Muscle layer of colon (tissue), 2 donors: ENCODE measurements around the gene AZI2.

Source experiments
- H3K27ac ChIP-seq: one replicate; pipeline ENCODE4 v1.7.0; 2013; ENCODE audit warnings: low read depth, mild to moderate bottlenecking, low read length, moderate library complexity
- H3K27me3 ChIP-seq, 2 donors: one replicate each; pipeline ENCODE4 v1.7.0; 2013; ENCODE audit warnings: low read length in 2 of 2, mild to moderate bottlenecking in 2 of 2; ENCODE audit not compliant: insufficient read depth in 2 of 2, control insufficient read depth in 1 of 2
- H3K36me3 ChIP-seq: one replicate; pipeline ENCODE4 v1.7.0; 2013; ENCODE audit warnings: mild to moderate bottlenecking, low read length; ENCODE audit not compliant: insufficient read depth
- H3K4me1 ChIP-seq: one replicate; pipeline ENCODE4 v1.7.0; 2013; ENCODE audit warnings: mild to moderate bottlenecking, low read length; ENCODE audit not compliant: insufficient read depth
- H3K4me3 ChIP-seq, 2 donors: one replicate each; pipeline ENCODE4 v1.7.0; 2013; ENCODE audit warnings: low read length in 2 of 2, low read depth in 1 of 2, mild to moderate bottlenecking in 1 of 2, moderate library complexity in 1 of 2
- H3K9ac ChIP-seq: one replicate; pipeline ENCODE4 v1.7.0; 2013; ENCODE audit warnings: low read length
- H3K9me3 ChIP-seq: one replicate; pipeline ENCODE4 v1.7.0; 2013; ENCODE audit warnings: mild to moderate bottlenecking, low read length
- donor health status: abdominal sarcoma.
- donor health status: Adenocarcinoma of cecum.

AZI2 gene

DNA sequence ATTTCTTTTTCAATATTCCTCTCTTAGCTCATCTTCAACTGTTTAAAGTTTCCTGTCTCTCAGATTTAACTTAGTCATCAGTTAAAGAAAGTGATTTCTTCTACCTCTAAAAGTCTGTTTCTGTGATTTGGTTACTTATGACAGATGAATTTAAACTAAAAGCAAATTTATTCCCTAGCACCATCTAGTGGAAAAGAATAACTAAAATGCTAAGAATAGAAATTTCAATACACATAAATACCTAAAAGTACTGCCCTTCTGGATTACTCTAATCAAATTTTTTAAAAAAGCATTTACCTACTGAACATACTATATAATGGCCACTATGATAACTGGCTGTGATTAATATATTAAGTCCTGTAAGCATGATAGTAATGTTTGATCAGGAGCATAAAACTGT lies 14.1 kb downstream of the AZI2 start:
- Histone ChIP-seq H3K9me3 (no peaks in the 10 kb centered on the region), H3K27me3 (no peaks in the 10 kb centered on the region), H3K4me1 (no peaks in the 10 kb centered on the region), H3K9ac (no peak overlapping the region), H3K27ac (no peak overlapping the region), H3K4me3 (no peak overlapping the region), H3K36me3 (peaks cover 18% of the 10 kb centered on the region)

DNA sequence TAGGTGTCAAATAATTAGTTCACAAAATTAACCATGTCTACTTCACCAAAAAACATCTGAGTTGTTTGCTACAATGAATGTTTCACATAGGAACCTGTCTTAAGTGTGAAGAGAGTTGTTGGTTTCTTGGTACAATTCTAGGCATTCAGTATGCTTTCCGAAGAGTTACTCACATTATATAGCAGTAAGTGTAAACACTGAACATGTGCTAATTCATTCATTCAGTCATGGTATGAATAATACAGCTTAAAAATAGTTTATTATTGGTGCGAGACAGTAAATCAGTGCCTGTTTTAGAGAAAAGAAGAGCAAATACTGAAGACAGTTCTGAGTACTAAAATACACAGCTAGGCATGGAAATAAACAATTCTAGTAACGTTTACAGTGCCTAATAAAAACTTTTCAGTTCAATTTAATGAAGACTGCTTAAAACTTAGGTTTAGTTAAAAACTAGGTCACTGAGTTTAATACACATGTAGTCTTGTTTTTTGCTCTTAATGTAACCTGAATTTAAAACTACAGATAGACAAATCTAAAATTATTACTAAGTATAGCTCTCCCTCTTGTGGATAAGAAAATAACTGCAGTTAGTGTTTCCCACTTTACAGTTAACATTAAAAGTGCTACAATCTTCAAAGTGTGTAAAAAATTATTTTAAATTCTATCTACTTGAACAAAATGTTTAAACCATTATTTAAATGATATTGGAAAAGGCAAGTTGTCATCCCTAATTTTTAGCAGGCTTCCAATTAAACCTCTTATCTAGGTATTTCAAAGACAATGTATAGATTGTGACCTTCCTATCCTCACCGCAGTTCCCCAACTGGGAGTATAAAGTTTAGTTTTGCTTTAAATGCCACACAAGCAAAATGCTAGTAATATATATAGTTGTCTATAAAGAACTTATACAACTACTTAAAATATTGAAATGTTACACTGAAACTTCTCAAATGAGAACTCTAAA lies 20.2 kb downstream of the AZI2 start:
- H3K27ac ChIP-seq, result no peak overlapping the region
- no peaks in the 10 kb centered on the region for H3K27me3 ChIP-seq
- H3K4me1 ChIP-seq, result no peaks in the 10 kb centered on the region
- no peak overlapping the region for H3K4me3 ChIP-seq
- peaks cover 21% of the 10 kb centered on the region for H3K36me3 ChIP-seq
- no peak overlapping the region for H3K9ac ChIP-seq
- no peaks in the 10 kb centered on the region for H3K9me3 ChIP-seq

DNA sequence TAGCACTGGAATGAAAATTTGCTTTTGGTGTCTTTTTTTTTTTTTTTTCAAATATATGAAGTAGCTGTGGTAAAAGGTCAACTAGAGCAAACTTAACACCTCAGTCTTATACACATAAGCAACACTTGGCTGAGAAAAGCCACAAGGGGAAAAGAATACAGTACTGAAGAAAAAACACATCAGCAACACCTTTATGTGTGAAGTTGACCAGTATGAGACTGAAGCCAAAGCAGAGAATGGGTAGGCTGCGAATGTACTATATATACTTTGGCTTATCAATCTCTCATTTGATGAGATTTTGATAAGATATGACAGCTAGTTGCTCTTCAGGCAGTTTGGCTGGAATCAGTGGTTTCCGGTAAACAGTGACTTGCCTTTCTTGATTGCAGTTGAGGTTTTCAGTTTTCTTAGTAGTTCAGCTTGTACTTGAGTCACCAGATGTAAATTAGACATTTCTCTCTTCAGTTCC lies 22.1 kb downstream of the AZI2 start:
- Histone ChIP-seq H3K36me3 (peaks cover 21% of the 10 kb centered on the region), H3K9me3 (no peaks in the 10 kb centered on the region), H3K9ac (no peak overlapping the region), H3K27me3 (no peaks in the 10 kb centered on the region), H3K27ac (no peak overlapping the region), H3K4me1 (no peaks in the 10 kb centered on the region), H3K4me3 (no peak overlapping the region)

DNA sequence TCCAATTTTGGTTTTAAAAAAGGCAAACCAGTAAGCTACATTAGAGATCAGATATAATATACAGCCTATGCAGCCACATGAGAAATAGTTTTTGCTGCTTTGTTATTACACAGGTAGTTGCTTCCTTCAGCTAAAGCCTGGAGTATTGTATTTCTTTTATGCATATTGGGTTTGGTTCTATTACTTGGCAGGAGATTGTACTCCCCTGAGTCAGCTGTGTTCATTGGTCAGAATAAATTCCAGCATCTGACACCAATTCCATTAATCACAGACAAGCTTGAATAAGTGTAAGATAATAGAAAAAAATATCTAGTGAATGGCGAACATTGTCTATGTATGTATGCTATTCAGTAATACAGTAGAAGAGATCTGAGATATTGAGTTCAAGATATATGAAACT lies 26.2 kb downstream of the AZI2 start:
- H3K36me3 ChIP-seq, result peaks cover 25% of the 10 kb centered on the region
- H3K27me3 ChIP-seq, result no peaks in the 10 kb centered on the region
- no peak overlapping the region for H3K27ac ChIP-seq
- no peak overlapping the region for H3K4me3 ChIP-seq
- H3K9ac ChIP-seq, result no peak overlapping the region
- H3K9me3 ChIP-seq, result no peaks in the 10 kb centered on the region
- H3K4me1 ChIP-seq, result no peaks in the 10 kb centered on the region

DNA sequence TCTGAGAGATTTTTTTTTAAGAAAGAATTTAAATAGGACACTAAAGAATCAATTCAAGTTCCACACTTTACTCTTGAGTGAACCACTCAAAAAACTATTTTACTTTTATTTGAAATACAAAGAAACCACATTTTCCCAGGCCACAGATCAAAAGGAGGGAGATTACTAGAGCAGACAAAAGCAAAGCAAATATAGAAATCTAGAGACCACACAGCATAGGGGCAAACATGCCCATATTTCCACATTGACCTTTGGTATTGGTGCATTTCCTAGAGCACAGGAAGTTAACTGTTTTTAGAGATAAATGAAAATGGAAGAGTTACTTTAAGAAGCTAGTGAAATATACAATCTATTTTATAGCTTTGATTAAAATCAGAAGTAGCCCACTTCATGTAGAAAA lies 27.6 kb downstream of the AZI2 start:
- Histone ChIP-seq H3K9ac (no peak overlapping the region), H3K4me1 (no peaks in the 10 kb centered on the region), H3K4me3 (no peak overlapping the region), H3K9me3 (no peaks in the 10 kb centered on the region), H3K27ac (no peak overlapping the region), H3K27me3 (no peaks in the 10 kb centered on the region), H3K36me3 (peaks cover 19% of the 10 kb centered on the region)

DNA sequence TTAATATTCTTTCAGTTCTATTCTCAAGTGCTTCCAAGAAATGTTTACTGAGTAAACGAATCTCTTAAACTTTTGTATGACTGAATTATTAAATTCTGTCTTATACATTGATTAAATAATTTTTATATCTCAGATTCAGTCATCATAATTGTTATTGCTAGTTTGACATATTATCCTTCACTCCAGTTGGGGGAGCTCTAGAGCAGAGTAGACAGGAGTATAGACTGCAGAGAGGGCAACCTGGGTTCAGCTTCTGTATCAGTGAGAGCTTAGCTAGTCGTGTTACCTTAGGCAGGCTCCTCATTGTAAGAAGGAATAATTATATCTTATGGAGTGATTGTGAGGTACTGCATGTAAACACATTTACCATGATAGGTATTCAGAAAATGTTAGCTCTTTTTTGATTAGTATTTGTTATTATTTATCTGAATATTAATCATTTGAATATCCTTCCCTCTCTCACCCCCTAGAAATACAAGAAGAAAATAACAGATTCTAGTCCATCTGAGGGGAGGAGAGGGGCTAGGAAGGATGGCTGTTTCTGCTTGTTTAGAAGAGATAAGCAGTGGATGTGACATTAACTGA lies 31.1 kb downstream of the AZI2 start:
- Histone ChIP-seq H3K4me1 (no peaks in the 10 kb centered on the region), H3K27ac (no peak overlapping the region), H3K36me3 (peaks cover 4% of the 10 kb centered on the region), H3K9me3 (no peaks in the 10 kb centered on the region), H3K27me3 (no peaks in the 10 kb centered on the region), H3K9ac (no peak overlapping the region), H3K4me3 (no peak overlapping the region)

DNA sequence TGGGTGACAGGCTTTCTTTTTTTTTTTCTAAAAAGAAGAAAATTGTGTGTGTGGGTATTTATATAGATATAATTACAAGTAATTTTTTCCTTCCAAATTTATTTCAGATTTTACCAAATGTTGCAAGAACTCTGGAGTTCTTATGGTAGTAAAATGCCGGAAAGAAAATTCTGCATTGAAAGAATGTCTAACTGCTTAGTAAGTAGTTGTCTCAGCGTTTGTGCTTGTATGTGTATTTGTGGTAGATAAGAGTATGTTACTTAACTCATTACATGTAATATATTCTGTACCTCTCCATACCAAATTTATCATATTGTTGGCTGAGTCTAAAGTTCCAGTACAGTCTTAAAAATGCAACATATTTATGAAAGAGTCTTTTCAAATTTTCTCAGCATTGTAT lies 32.4 kb downstream of the AZI2 start:
- peaks cover 2% of the 10 kb centered on the region for H3K36me3 ChIP-seq
- no peak overlapping the region for H3K9ac ChIP-seq
- H3K27ac ChIP-seq, result no peak overlapping the region
- no peak overlapping the region for H3K4me3 ChIP-seq
- H3K9me3 ChIP-seq, result no peaks in the 10 kb centered on the region
- H3K27me3 ChIP-seq, result no peaks in the 10 kb centered on the region
- no peaks in the 10 kb centered on the region for H3K4me1 ChIP-seq

DNA sequence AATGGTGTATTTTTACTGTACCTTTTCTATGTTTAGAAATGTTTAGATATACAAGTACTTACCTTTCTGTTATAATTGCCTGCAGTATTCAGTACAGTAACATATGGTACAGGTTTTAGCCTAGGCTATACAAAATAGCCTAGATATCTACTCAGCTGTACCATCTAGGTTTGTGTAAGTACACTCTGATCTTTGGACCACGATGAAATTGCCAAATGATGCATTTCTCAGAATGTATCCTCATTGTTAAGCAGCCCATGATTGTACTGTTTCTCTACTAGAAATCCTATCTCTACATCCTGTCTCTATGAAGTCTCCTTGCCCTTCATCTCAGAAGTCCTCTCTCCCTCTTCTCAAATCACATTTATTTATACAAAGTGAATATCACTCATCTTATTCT lies 32.9 kb downstream of the AZI2 start:
- Histone ChIP-seq H3K36me3 (no peaks in the 10 kb centered on the region), H3K9ac (no peak overlapping the region), H3K4me3 (no peak overlapping the region)

DNA sequence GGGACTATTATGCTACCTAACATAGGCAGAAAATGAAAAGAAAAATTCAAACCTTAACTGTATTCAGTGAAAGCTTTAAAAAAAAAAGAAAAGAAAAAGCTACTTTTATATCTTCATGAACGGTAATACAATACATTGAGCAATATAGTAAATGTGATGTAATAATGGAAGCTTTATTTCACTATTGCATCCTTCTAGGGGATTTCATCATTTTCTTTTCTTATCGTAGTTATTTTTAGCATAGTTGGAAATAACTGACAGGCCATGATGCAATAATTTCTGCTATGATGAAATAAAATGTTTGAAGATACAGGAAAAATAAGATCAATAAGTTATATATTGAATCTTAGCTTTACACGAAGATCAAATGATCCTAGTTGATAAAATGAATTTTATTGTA lies 40.4 kb downstream of the AZI2 start:
- no peaks in the 10 kb centered on the region for H3K36me3 ChIP-seq
- no peaks in the 10 kb centered on the region for H3K9me3 ChIP-seq
- H3K4me1 ChIP-seq, result no peaks in the 10 kb centered on the region
- H3K27me3 ChIP-seq, result no peaks in the 10 kb centered on the region
- H3K27ac ChIP-seq, result no peak overlapping the region
- no peak overlapping the region for H3K9ac ChIP-seq
- H3K4me3 ChIP-seq, result no peak overlapping the region

More for the DNA sequence above, 32.9 kb downstream of the AZI2 start:
- Histone ChIP-seq H3K9me3 (no peaks in the 10 kb centered on the region), H3K27ac (no peak overlapping the region), H3K27me3 (no peaks in the 10 kb centered on the region), H3K4me1 (no peaks in the 10 kb centered on the region)

DNA sequence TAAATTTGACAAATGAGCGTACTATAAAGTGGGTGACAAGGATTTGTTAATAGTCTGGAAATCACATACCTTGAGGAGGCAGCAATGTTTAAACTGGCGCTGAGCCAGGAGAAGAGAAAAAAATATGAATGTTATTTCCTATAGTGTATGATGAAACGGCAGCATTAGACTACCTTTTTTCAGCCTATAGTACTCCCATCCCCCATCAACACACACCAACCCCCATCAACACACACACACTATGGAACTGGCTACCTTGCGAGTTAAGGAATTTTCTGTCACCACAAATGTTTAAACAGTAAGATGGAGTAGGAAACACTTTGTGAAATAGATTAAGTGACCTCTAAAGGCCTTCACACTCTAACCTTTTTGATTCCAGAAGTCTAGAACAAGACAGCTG lies 46.9 kb downstream of the AZI2 start:
- H3K27me3 ChIP-seq, result no peaks in the 10 kb centered on the region
- no peaks in the 10 kb centered on the region for H3K36me3 ChIP-seq
- no peaks in the 10 kb centered on the region for H3K4me1 ChIP-seq
- no peaks in the 10 kb centered on the region for H3K9me3 ChIP-seq
- H3K9ac ChIP-seq, result no peak overlapping the region
- no peak overlapping the region for H3K4me3 ChIP-seq
- no peak overlapping the region for H3K27ac ChIP-seq

DNA sequence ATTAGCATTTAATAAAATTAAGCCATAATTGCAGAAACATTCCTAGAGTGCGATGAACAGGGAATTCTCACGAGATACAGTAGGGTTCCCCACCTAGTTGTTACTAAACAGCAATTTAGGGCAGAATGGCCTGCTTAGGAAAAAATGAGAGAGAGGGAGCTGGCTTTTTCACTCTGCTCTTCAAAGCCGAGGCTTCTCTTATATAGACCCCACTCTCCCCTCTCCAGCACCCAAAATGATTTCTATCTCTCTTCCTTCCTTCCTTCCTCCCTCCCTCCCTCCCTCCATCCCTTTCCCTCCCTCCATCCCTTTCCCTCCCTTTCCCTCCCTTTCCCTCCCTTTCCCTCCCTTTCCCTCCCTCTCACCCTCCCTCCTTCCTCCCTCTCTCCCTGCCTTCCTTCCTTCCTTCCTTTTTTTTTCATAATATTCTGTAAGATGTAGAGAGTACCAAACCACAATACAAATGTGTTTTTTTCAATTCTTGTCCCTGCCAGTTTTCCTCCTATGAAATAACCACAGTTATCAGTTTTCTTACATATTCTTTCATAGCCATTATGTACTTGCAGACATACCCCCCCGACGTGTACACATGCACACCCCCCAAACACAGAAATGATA lies 48.2 kb downstream of the AZI2 start:
- H3K4me3 ChIP-seq, result no peak overlapping the region
- no peak overlapping the region for H3K27ac ChIP-seq
- no peaks in the 10 kb centered on the region for H3K9me3 ChIP-seq
- H3K27me3 ChIP-seq, result no peaks in the 10 kb centered on the region
- H3K4me1 ChIP-seq, result peaks cover 6% of the 10 kb centered on the region
- no peak overlapping the region for H3K9ac ChIP-seq
- no peaks in the 10 kb centered on the region for H3K36me3 ChIP-seq
